ENCODE measurements around the gene ZFPL1. TPM values are rescaled to one million over a fixed set of nuclear protein-coding genes. Genes with fewer than 3 reads are reported as not detected.

The ZFPL1 gene
- total and polyA plus RNA-seq, 2 donors = 16.8 to 42.5 TPM

- no peaks in the 10 kb centered on the region for H3K27me3 ChIP-seq (ENCODE audit: control insufficient read depth in 2 of 2, insufficient read depth in 1 of 2, low read length in 1 of 2)
- H3K4me3 ChIP-seq (ENCODE audit: low read length in 2 of 2) = peak overlapping the region; percentile 82 to 87
- peaks cover 15 to 21% of the 10 kb centered on the region in 2 donors for H3K36me3 ChIP-seq (ENCODE audit: control insufficient read depth in 2 of 2, insufficient read depth in 2 of 2, low read length in 1 of 2)
- peak overlapping the region in 1 of 2 donors; percentile 65 for H3K27ac ChIP-seq (ENCODE audit: low read depth in 1 of 2, low read length in 1 of 2)
- peaks cover 7 to 18% of the 10 kb centered on the region in 2 donors for H3K4me1 ChIP-seq (ENCODE audit: control insufficient read depth in 2 of 2, insufficient read depth in 2 of 2, low read length in 2 of 2)
- no peaks in the 10 kb centered on the region for H3K9me3 ChIP-seq (ENCODE audit: control insufficient read depth in 2 of 2, insufficient read depth in 1 of 2, low read length in 1 of 2)
- no peak for DNase-seq (ENCODE audit: low read depth in 6 of 9, low spot score in 9 of 9)
- 76% methylated on average over 8 of the region's 8 CpGs for WGBS
Measured at GRCh38 chr11:65096926-65097325, 12.9 kb downstream of the ZFPL1 start.

DNA sequence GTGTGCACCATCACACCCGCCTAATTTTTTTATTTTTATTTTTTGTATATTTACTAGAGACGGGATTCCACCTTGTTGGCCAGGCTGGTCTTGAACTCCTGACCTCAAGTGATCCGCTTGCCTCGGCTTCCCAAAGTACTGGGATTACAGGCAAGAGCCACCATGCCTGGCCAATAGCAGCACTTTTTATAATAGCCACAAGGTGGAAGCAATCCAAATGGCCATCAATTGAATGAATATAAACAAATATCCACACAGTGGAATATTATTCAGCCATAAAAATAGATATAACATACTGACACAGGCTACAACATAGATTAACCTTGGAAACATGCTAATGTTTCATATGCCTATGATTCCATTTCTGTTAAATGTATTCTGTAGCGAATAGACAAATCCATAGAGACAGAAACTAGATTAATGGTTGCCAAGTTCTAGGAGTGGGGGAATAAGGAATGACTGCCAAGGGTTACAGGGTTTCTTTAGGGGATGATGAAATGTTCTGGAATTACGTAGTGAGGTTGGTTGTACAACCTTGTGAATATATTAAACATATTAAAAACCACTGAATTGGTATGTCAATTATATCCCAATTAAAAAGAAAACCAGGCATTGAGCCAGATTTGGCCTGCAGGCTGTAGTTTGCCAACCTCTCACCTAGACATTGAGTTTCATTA, 16.8 kb downstream of the ZFPL1 start:
- H3K27ac ChIP-seq (ENCODE audit: low read depth in 1 of 2, low read length in 1 of 2) = no peak overlapping the region
- 98% methylated on average over 6 of the region's 6 CpGs for WGBS
- H3K9me3 ChIP-seq (ENCODE audit: control insufficient read depth in 2 of 2, insufficient read depth in 1 of 2, low read length in 1 of 2) = no peaks in the 10 kb centered on the region
- H3K27me3 ChIP-seq (ENCODE audit: control insufficient read depth in 2 of 2, insufficient read depth in 1 of 2, low read length in 1 of 2) = no peaks in the 10 kb centered on the region
- peaks cover 7 to 15% of the 10 kb centered on the region in 2 donors for H3K4me1 ChIP-seq (ENCODE audit: control insufficient read depth in 2 of 2, insufficient read depth in 2 of 2, low read length in 2 of 2)
- H3K36me3 ChIP-seq (ENCODE audit: control insufficient read depth in 2 of 2, insufficient read depth in 2 of 2, low read length in 1 of 2) = peaks cover 22 to 40% of the 10 kb centered on the region in 2 donors
- H3K4me3 ChIP-seq (ENCODE audit: low read length in 2 of 2) = no peak overlapping the region
- DNase-seq (ENCODE audit: low read depth in 6 of 9, low spot score in 9 of 9) = no peak

GRCh38 chr11:65102142-65103095, 18.4 kb downstream of the ZFPL1 start:
- 95% methylated on average over 8 of the region's 8 CpGs for WGBS
- DNase-seq (ENCODE audit: low read depth in 6 of 9, low spot score in 9 of 9) = no peak
- Histone ChIP-seq H3K4me3 (ENCODE audit: low read length in 2 of 2) (no peak overlapping the region), H3K27ac (ENCODE audit: low read depth in 1 of 2, low read length in 1 of 2) (no peak overlapping the region), H3K27me3 (ENCODE audit: control insufficient read depth in 2 of 2, insufficient read depth in 1 of 2, low read length in 1 of 2) (no peaks in the 10 kb centered on the region), H3K4me1 (ENCODE audit: control insufficient read depth in 2 of 2, insufficient read depth in 2 of 2, low read length in 2 of 2) (peaks cover 0 to 3% of the 10 kb centered on the region in 2 donors), H3K9me3 (ENCODE audit: control insufficient read depth in 2 of 2, insufficient read depth in 1 of 2, low read length in 1 of 2) (no peaks in the 10 kb centered on the region), H3K36me3 (ENCODE audit: control insufficient read depth in 2 of 2, insufficient read depth in 2 of 2, low read length in 1 of 2) (peaks cover 24 to 45% of the 10 kb centered on the region in 2 donors)

GRCh38 chr11:65103476-65103875, 19.5 kb downstream of the ZFPL1 start:
- no peak for DNase-seq (ENCODE audit: low read depth in 6 of 9, low spot score in 9 of 9)
- no peak overlapping the region for H3K4me3 ChIP-seq (ENCODE audit: low read length in 2 of 2)
- no peak overlapping the region for H3K27ac ChIP-seq (ENCODE audit: low read depth in 1 of 2, low read length in 1 of 2)
- peaks cover 25 to 47% of the 10 kb centered on the region in 2 donors for H3K36me3 ChIP-seq (ENCODE audit: control insufficient read depth in 2 of 2, insufficient read depth in 2 of 2, low read length in 1 of 2)
- no peaks in the 10 kb centered on the region for H3K27me3 ChIP-seq (ENCODE audit: control insufficient read depth in 2 of 2, insufficient read depth in 1 of 2, low read length in 1 of 2)
- H3K9me3 ChIP-seq (ENCODE audit: control insufficient read depth in 2 of 2, insufficient read depth in 1 of 2, low read length in 1 of 2) = no peaks in the 10 kb centered on the region
- H3K4me1 ChIP-seq (ENCODE audit: control insufficient read depth in 2 of 2, insufficient read depth in 2 of 2, low read length in 2 of 2) = no peaks in the 10 kb centered on the region

DNA sequence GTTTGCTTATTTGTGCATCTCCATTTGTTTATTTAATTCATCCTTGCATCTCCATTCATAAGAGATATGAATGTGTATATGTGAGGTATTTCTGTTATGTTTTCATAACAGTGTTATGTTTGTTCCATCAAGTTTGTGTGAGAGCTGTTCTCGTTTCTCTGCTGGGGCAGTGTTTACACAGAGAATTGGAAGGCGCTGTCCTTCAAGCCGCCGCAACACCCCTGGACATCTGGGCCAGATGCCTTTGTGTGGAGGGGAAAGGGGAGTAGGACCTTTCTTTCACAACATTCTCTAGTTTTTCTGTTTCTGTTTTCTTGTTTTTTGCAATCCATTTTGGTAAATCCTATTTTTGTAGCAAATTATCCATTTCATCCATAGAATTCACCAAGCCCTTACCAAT, 20.6 kb downstream of the ZFPL1 start:
- Histone ChIP-seq H3K27ac (ENCODE audit: low read depth in 1 of 2, low read length in 1 of 2) (no peak overlapping the region), H3K9me3 (ENCODE audit: control insufficient read depth in 2 of 2, insufficient read depth in 1 of 2, low read length in 1 of 2) (no peaks in the 10 kb centered on the region), H3K27me3 (ENCODE audit: control insufficient read depth in 2 of 2, insufficient read depth in 1 of 2, low read length in 1 of 2) (no peaks in the 10 kb centered on the region), H3K36me3 (ENCODE audit: control insufficient read depth in 2 of 2, insufficient read depth in 2 of 2, low read length in 1 of 2) (peaks cover 36 to 56% of the 10 kb centered on the region in 2 donors), H3K4me1 (ENCODE audit: control insufficient read depth in 2 of 2, insufficient read depth in 2 of 2, low read length in 2 of 2) (no peaks in the 10 kb centered on the region), H3K4me3 (ENCODE audit: low read length in 2 of 2) (no peak overlapping the region)
- 98% methylated on average over 4 of the region's 4 CpGs for WGBS
- DNase-seq (ENCODE audit: low read depth in 6 of 9, low spot score in 9 of 9) = no peak

DNA sequence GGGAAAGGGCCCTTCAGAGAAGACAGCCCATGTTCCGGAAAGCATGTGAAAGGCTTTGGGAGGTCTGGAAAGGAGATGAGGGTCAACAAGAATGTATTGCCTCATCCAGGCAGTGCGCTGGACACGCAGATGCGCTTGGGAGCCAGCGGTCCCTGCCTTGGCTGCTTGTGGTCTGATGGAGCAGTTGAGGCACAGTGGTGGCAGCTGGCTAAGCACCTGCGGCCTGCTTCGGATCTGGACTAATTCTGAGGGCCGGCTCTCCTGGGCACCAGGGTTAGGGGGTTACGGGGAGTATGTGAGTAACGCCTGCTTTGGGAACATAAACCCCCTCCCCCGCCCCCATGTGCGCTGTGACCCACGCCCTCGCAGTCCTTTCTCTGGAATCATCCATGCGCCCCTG, 23.1 kb downstream of the ZFPL1 start:
- Histone ChIP-seq H3K27me3 (ENCODE audit: control insufficient read depth in 2 of 2, insufficient read depth in 1 of 2, low read length in 1 of 2) (no peaks in the 10 kb centered on the region), H3K9me3 (ENCODE audit: control insufficient read depth in 2 of 2, insufficient read depth in 1 of 2, low read length in 1 of 2) (peaks cover 0 to 2% of the 10 kb centered on the region in 2 donors), H3K4me1 (ENCODE audit: control insufficient read depth in 2 of 2, insufficient read depth in 2 of 2, low read length in 2 of 2) (peaks cover 5 to 22% of the 10 kb centered on the region in 2 donors), H3K4me3 (ENCODE audit: low read length in 2 of 2) (no peak overlapping the region), H3K36me3 (ENCODE audit: control insufficient read depth in 2 of 2, insufficient read depth in 2 of 2, low read length in 1 of 2) (peaks cover 35 to 59% of the 10 kb centered on the region in 2 donors), H3K27ac (ENCODE audit: low read depth in 1 of 2, low read length in 1 of 2) (no peak overlapping the region)
- WGBS = 99% methylated on average over 15 of the region's 15 CpGs
- no peak for DNase-seq (ENCODE audit: low read depth in 6 of 9, low spot score in 9 of 9)

DNA sequence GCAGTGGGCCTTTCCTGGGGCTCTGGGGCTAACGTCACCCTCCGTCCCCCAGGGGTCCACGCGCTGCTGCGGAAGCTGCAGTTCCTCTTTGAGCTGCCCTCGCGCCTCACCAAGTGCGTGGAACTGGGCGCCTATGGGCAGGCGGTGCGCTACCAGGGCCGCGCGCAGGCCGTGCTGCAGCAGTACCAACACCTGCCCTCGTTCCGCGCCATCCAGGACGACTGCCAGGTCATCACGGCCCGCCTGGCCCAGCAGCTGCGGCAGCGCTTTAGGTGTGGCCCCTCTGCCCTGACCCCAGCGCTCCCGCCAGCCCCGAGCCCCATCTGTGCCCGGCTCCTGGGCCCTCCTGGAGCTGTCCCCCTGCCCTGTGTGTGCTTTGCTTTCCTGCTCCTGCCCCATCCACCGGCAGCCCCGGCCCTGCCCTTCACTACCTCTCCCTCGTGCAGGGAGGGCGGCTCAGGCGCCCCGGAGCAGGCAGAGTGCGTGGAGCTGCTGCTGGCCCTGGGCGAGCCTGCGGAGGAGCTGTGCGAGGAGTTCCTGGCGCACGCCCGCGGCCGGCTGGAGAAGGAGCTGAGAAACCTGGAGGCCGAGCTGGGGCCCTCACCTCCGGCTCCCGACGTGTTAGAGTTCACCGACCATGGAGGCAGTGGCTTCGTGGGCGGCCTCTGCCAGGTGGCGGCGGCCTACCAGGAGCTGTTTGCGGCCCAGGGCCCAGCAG, 23.9 kb downstream of the ZFPL1 start:
- Histone ChIP-seq H3K27me3 (ENCODE audit: control insufficient read depth in 2 of 2, insufficient read depth in 1 of 2, low read length in 1 of 2) (peaks cover 0 to 3% of the 10 kb centered on the region in 2 donors), H3K9me3 (ENCODE audit: control insufficient read depth in 2 of 2, insufficient read depth in 1 of 2, low read length in 1 of 2) (peaks cover 0 to 8% of the 10 kb centered on the region in 2 donors), H3K36me3 (ENCODE audit: control insufficient read depth in 2 of 2, insufficient read depth in 2 of 2, low read length in 1 of 2) (peaks cover 31 to 54% of the 10 kb centered on the region in 2 donors), H3K4me3 (ENCODE audit: low read length in 2 of 2) (no peak overlapping the region), H3K4me1 (ENCODE audit: control insufficient read depth in 2 of 2, insufficient read depth in 2 of 2, low read length in 2 of 2) (peaks cover 8 to 29% of the 10 kb centered on the region in 2 donors), H3K27ac (ENCODE audit: low read depth in 1 of 2, low read length in 1 of 2) (no peak overlapping the region)
- WGBS = 98% methylated on average over 52 of the region's 52 CpGs
- no peak for DNase-seq (ENCODE audit: low read depth in 6 of 9, low spot score in 9 of 9)

DNA sequence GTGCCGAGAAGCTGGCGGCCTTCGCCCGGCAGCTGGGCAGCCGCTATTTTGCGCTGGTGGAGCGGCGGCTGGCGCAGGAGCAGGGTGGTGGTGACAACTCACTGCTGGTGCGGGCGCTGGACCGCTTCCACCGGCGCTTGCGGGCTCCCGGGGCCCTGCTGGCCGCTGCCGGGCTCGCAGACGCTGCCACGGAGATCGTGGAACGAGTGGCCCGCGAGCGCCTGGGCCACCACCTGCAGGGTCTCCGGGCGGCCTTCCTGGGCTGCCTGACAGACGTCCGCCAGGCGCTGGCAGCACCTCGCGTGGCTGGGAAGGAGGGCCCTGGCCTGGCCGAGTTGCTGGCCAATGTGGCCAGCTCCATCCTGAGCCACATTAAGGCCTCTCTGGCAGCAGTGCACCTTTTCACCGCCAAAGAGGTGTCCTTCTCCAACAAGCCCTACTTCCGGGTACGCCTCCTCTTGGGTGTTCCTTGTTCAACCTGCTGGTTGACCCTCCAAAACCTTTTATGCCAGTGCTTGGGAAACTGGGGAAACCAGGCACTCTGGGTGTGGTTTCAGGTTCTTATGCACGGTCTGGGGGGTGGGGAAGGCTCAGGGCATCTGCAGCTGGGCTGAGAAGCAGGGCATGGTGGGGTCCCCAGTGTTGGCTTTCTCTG, 24.6 kb downstream of the ZFPL1 start:
- no peak for DNase-seq (ENCODE audit: low read depth in 6 of 9, low spot score in 9 of 9)
- Histone ChIP-seq H3K27ac (ENCODE audit: low read depth in 1 of 2, low read length in 1 of 2) (no peak overlapping the region), H3K36me3 (ENCODE audit: control insufficient read depth in 2 of 2, insufficient read depth in 2 of 2, low read length in 1 of 2) (peaks cover 30 to 51% of the 10 kb centered on the region in 2 donors), H3K27me3 (ENCODE audit: control insufficient read depth in 2 of 2, insufficient read depth in 1 of 2, low read length in 1 of 2) (peaks cover 0 to 3% of the 10 kb centered on the region in 2 donors), H3K4me1 (ENCODE audit: control insufficient read depth in 2 of 2, insufficient read depth in 2 of 2, low read length in 2 of 2) (peaks cover 14 to 36% of the 10 kb centered on the region in 2 donors), H3K9me3 (ENCODE audit: control insufficient read depth in 2 of 2, insufficient read depth in 1 of 2, low read length in 1 of 2) (peaks cover 0 to 9% of the 10 kb centered on the region in 2 donors), H3K4me3 (ENCODE audit: low read length in 2 of 2) (no peak overlapping the region)
- WGBS = 98% methylated on average over 38 of the region's 38 CpGs

All from thymus (tissue), 11 donors.